K562 (cell line): Measurements from ENCODE around the gene UFSP2. TPM values are rescaled to one million over a fixed set of nuclear protein-coding genes. Genes with fewer than 3 reads are reported as not detected.
A peak's percentile ranks its signal among the peaks of the same experiment; 100 is the strongest.

Source experiments
- CREM ChIP-seq: IDR thresholded peaks from 2 replicates; pipeline ENCODE4 v1.6.1; 2014; ENCODE audit warnings: antibody characterized with exemption, low read depth
- ESRRB ChIP-seq: fragments of 250-450 bp; sonication (Bioruptor Pico); IDR thresholded peaks from 2 replicates; pipeline ENCODE4 v1.5.0; 2020; ENCODE audit warnings: mild to moderate bottlenecking, moderate library complexity, borderline replicate concordance
- HDAC8 ChIP-seq: fragments of 450-650 bp; IDR thresholded peaks from 2 replicates; pipeline ENCODE4 v1.6.1; 2016; ENCODE audit warnings: mild to moderate bottlenecking, missing genetic modification characterization, moderate library complexity, missing compliant biosample characterization
- HSF4 ChIP-seq: fragments of 250-450 bp; sonication (Bioruptor Pico); IDR thresholded peaks from 2 replicates; pipeline ENCODE4 v2.1.2; 2022; ENCODE audit warnings: mild to moderate bottlenecking, moderate library complexity, borderline replicate concordance
- IRF2 ChIP-seq: sonication (generic); formaldehyde crosslinking; IDR thresholded peaks from 2 replicates; pipeline ENCODE4 v1.8.1; 2022; ENCODE audit warnings: mild to moderate bottlenecking, missing genetic modification reagents
- NFE2L1 ChIP-seq: fragments of 450-650 bp; IDR thresholded peaks from 2 replicates; pipeline ENCODE4 v1.6.1; 2016; ENCODE audit warnings: missing genetic modification characterization, low read depth, mild to moderate bottlenecking, missing compliant biosample characterization, moderate library complexity, borderline replicate concordance
- PCBP1 ChIP-seq: fragments of 200-400 bp; formaldehyde crosslinking; IDR thresholded peaks from 2 replicates; pipeline ENCODE4 v1.6.1; 2018; ENCODE audit warnings: mild to moderate bottlenecking, low read depth, low read length; ENCODE audit not compliant: poor library complexity, severe bottlenecking
- RBM25 ChIP-seq: fragments of 200-400 bp; formaldehyde crosslinking; IDR thresholded peaks from 2 replicates; pipeline ENCODE4 v1.6.1; 2018; ENCODE audit warnings: low read length, low read depth, moderate library complexity; ENCODE audit not compliant: severe bottlenecking
- ZNF184 ChIP-seq: sonication (generic); formaldehyde crosslinking; IDR thresholded peaks from 2 replicates; pipeline ENCODE4 v1.5.0; 2020; ENCODE audit warnings: missing genetic modification reagents
- ZNF197 ChIP-seq: fragments of 200-800 bp; sonication (Bioruptor generic); IDR thresholded peaks from 2 replicates; pipeline ENCODE4 v1.6.1; 2016; ENCODE audit warnings: low read depth, missing genetic modification characterization, missing compliant biosample characterization
- polyA plus RNA-seq, 8 experiments: library from polyadenylated mRNA; depleted of rRNA in 4 of 8; stranded (reverse) in 5 of 8; unstranded in 3 of 8; fragments of >200 nt; fragmentation: Nextera tagmentation in 2 of 8; fragmentation: Illumina TruSeq in 1 of 8; extraction: Ambion mirVana in 2 of 8; extraction: Trizol in 1 of 8; gene quantifications; 2 replicates each; pipeline versions ENCODE4 v1.2.1 to v1.2.3, GENCODE V29; 2011 to 2014; ENCODE audit warnings: inconsistent platforms in 1 of 8, missing spikeins in 1 of 8
- total RNA-seq, 7 experiments: library from RNA; depleted of rRNA in 6 of 7; stranded (reverse); fragments of >200 nt in 6 of 7; fragmentation: Illumina TruSeq in 2 of 7; extraction: Trizol in 2 of 7; gene quantifications; 2 replicates each; pipeline versions ENCODE4 v1.2.1 to v1.2.3, GENCODE V29; 2011 to 2021; ENCODE audit warnings: low replicate concordance in 1 of 7
- TF ChIP-seq, protein P1 (sequence below): fragments of 150-350 bp; conservative IDR thresholded peaks from 2 replicates; pipeline ENCODE4 v1.6.1; 2014; ENCODE audit warnings: low read length
- TF ChIP-seq, protein P2 (sequence below), 2 experiments: fragments of 450-650 bp; IDR thresholded peaks; 2 replicates each; pipeline ENCODE4 v1.6.1; 2016
- TF ChIP-seq, protein P3 (sequence below): sonication (generic); formaldehyde crosslinking; IDR thresholded peaks from 2 replicates; pipeline ENCODE4 v1.8.0; 2022; ENCODE audit warnings: mild to moderate bottlenecking, low read depth, missing genetic modification reagents
- TF ChIP-seq, protein P4 (sequence below), 2 experiments: fragments of 450-650 bp; IDR thresholded peaks; 2 replicates each; pipeline ENCODE4 v1.6.1; 2018; ENCODE audit warnings: mild to moderate bottlenecking in 2 of 2, low read depth in 1 of 2; ENCODE audit not compliant: partially characterized antibody in 2 of 2

Gene UFSP2
- total and polyA plus RNA-seq, 9 of the 15 experiments (the other 6 are each of a cell fraction or from before 2014, with no cell fraction given): 20.1 to 55.8 (median 26.6) TPM

DNA sequence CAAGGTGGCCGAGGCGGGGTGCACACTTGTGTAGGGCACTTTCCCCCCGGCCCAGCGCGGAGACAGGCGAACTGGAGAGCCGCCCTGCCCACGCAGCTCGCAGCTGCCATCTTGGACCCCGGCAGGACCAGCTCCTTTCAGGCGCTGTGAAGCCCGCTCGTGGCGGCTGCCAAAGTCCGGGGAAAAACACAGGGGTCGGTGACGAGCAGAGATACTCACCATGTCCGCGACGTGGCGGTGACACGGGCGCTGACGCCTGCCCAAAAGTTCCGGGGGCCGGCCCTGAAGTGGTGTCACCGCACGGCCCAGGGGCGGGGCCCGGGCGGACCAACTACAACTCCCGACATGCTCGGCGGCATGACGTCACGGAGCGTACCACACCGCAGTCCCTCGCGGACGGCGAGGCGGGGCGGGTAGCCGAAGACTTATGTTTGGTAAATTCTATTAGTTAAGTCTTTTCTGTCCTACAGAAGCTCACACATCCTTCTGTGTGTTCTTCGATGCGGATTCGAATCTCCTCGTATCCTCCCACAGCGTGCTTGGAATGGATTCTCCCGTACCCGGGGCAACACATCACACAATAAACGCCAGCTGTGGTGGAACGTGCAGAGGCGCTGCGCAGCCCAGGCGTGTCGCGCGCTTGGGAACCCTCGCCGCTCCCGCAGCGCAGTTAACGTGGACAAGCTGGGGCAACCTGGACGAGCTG lies at the start of gene UFSP2 (continued):
- TF ChIP-seq, protein P1, sequence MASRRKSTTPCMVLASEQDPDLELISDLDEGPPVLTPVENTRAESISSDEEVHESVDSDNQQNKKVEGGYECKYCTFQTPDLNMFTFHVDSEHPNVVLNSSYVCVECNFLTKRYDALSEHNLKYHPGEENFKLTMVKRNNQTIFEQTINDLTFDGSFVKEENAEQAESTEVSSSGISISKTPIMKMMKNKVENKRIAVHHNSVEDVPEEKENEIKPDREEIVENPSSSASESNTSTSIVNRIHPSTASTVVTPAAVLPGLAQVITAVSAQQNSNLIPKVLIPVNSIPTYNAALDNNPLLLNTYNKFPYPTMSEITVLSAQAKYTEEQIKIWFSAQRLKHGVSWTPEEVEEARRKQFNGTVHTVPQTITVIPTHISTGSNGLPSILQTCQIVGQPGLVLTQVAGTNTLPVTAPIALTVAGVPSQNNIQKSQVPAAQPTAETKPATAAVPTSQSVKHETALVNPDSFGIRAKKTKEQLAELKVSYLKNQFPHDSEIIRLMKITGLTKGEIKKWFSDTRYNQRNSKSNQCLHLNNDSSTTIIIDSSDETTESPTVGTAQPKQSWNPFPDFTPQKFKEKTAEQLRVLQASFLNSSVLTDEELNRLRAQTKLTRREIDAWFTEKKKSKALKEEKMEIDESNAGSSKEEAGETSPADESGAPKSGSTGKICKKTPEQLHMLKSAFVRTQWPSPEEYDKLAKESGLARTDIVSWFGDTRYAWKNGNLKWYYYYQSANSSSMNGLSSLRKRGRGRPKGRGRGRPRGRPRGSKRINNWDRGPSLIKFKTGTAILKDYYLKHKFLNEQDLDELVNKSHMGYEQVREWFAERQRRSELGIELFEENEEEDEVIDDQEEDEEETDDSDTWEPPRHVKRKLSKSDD: 0 out of 2 replicates have a peak, but pooled peaks have one; percentile 10
- TF ChIP-seq, protein P2, sequence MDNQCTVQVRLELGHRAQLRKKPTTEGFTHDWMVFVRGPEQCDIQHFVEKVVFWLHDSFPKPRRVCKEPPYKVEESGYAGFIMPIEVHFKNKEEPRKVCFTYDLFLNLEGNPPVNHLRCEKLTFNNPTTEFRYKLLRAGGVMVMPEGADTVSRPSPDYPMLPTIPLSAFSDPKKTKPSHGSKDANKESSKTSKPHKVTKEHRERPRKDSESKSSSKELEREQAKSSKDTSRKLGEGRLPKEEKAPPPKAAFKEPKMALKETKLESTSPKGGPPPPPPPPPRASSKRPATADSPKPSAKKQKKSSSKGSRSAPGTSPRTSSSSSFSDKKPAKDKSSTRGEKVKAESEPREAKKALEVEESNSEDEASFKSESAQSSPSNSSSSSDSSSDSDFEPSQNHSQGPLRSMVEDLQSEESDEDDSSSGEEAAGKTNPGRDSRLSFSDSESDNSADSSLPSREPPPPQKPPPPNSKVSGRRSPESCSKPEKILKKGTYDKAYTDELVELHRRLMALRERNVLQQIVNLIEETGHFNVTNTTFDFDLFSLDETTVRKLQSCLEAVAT (IDR thresholded peaks at IDR 0.05): no peak
- TF ChIP-seq, protein P3, sequence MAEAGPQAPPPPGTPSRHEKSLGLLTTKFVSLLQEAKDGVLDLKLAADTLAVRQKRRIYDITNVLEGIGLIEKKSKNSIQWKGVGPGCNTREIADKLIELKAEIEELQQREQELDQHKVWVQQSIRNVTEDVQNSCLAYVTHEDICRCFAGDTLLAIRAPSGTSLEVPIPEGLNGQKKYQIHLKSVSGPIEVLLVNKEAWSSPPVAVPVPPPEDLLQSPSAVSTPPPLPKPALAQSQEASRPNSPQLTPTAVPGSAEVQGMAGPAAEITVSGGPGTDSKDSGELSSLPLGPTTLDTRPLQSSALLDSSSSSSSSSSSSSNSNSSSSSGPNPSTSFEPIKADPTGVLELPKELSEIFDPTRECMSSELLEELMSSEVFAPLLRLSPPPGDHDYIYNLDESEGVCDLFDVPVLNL (CRISPR knock-in tag): no peak
- TF ChIP-seq ZNF184 (CRISPR knock-in tag) (no peak), ESRRB (CRISPR knock-in tag) (no peak), HDAC8 (tag) (no peak), CREM (peak; percentile 98), ZNF197 (no peak), PCBP1 (peak; percentile 77), HSF4 (CRISPR knock-in tag) (no peak), RBM25 (no peak), NFE2L1 (no peak), IRF2 (CRISPR knock-in tag) (no peak)
- TF ChIP-seq, protein P4, sequence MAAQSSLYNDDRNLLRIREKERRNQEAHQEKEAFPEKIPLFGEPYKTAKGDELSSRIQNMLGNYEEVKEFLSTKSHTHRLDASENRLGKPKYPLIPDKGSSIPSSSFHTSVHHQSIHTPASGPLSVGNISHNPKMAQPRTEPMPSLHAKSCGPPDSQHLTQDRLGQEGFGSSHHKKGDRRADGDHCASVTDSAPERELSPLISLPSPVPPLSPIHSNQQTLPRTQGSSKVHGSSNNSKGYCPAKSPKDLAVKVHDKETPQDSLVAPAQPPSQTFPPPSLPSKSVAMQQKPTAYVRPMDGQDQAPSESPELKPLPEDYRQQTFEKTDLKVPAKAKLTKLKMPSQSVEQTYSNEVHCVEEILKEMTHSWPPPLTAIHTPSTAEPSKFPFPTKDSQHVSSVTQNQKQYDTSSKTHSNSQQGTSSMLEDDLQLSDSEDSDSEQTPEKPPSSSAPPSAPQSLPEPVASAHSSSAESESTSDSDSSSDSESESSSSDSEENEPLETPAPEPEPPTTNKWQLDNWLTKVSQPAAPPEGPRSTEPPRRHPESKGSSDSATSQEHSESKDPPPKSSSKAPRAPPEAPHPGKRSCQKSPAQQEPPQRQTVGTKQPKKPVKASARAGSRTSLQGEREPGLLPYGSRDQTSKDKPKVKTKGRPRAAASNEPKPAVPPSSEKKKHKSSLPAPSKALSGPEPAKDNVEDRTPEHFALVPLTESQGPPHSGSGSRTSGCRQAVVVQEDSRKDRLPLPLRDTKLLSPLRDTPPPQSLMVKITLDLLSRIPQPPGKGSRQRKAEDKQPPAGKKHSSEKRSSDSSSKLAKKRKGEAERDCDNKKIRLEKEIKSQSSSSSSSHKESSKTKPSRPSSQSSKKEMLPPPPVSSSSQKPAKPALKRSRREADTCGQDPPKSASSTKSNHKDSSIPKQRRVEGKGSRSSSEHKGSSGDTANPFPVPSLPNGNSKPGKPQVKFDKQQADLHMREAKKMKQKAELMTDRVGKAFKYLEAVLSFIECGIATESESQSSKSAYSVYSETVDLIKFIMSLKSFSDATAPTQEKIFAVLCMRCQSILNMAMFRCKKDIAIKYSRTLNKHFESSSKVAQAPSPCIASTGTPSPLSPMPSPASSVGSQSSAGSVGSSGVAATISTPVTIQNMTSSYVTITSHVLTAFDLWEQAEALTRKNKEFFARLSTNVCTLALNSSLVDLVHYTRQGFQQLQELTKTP (IDR thresholded peaks at IDR 0.05; ENCODE audit: low read depth in 1 of 2, partially characterized antibody in 2 of 2): peak in 1 of 2 experiments; percentile 89
